ENCODE measurements around the gene ATG10.

The ATG10 gene

DNA sequence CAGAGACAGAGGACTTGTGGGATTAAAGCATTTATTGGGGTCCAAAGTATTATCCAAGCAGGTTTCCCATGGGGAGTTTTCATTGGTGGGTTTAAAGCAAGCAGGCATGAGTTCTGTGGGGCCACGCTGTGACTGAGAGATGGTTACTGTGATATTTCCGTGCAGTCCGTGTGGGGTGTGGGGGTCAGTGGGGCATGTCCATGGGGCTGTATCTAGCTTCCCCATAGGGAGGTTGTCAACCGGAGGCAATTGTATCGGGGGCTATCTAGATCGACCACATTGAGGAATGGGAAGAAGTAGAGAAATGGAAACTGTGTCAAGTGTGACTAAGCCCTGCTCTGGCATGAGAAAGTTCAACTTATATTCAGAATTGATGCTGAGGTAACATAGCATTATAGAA, 313.4 kb downstream of the ATG10 start:
- DNase-seq: no peak

DNA sequence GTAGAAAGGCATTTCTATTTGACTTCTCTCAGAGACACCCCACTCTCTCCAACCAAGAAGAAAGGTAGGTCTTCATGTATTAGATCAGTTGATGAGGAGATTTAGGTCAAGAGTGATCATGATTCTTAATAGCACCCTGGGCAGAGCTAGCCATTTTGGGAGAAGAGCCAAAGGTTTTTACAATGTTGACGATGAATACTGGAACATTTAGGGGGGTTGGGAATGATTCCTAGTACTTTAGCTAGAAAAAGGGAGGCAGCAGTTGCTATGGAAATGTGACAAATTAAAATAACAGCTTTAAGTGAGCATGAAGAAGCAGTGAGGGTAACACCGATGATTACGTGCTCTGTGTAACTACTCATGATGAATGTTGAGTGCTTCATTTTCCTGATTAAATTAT, 315.8 kb downstream of the ATG10 start:
- DNase-seq: no peak

DNA sequence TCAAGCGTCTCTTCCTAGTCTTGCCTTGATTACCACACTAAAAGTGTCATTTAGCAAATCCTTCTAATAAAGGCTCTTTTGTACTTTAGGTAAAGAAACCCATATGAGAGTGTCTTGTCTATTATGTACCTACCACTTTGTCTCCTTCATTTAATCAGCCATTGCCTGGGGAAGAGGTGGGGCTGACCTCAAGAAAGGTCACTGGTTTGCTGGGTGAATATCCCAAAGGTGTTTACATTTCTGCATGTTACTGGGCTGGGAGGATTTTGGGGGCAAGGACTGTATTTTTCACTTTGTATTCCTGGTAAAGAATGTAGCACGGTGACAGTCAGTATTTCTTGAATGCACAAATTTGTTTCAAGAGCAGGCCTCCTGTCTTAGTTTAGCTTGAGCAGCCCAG, 318.2 kb downstream of the ATG10 start:
- DNase-seq: no peak

DNA sequence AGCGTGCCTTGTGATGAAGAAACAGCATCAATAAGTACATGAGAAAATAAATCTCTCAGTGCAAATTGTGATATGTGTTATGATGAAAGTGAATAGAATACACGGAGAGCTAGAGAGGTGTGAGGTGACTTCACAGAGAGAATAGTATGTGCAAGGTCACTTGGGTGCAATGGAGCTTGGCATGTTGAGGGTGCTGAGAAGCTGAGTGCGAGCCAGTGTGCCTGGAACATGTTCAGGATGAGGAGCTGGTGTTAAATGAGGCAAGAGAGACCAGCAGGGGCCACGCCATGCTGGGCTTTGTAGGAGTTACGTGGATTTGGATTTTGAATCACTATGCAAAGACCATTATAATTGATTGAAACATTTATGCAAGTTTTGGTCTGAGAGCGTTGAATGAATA, 319.1 kb downstream of the ATG10 start:
- no peak for DNase-seq

DNA sequence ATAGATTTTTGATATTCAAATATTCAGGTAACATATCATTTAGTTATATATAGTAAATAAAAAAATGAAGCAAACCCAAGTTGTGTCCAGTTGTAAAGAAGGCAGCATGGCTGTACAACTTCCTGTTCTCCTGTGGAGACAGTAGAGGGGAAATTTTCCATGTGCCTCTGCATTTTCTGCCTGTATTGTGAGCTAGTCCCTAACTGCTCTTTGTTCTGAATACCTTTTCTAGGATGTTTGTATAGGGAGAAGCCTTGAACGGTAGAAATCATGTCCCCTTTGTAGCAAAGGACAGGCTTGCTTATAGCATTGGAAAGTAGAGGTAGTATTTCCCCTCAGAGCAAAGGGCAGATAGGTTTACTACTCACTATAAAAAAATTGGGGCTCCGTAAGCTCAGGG, 319.6 kb downstream of the ATG10 start:
- DNase-seq: no peak

DNA sequence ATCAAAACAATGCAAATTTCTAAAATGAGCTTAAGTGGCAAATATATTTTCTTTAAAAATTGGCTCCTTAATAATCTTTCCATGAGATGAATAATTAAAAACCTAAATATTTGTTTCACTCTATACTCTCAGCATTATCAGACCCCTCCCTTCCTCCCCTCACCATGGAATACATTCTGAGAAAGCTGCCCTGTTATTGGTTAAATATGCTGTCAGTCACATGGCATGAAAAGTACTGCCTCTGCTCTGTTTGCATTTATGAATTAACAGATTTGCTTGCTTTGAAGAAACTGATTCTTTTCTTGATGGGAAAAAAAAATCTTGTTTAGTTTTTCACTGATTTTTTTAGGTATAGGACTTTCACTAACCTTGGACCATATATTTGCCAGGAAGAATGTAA, 323.3 kb downstream of the ATG10 start:
- no peak for DNase-seq

DNA sequence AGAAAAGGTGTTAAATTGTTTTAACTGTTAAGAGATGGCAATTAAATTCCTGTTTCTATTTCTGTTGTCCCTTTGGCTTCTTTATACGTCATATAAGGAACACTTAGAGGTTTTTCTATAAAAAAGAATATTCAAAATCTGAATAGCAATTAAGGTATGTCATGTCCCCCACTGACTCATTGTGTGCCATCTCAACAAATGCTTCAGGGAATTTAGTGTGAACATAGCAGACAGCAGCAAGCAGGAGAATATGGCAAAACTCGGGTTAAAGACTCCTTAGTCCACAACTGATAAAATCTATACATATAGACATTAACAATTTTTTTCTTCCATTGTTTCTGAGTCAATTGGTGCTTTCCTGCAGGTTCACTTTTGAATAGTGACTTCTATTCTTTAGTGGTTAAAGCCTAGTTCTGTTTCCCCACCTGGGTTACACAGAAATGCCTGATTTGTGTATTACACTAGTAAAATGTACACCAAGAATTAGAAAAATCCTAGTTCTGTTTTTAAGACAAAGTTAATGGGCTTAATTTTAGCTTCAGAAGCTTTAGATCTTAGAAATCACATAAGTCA, 324.2 kb downstream of the ATG10 start:
- DNase-seq: no peak

DNA sequence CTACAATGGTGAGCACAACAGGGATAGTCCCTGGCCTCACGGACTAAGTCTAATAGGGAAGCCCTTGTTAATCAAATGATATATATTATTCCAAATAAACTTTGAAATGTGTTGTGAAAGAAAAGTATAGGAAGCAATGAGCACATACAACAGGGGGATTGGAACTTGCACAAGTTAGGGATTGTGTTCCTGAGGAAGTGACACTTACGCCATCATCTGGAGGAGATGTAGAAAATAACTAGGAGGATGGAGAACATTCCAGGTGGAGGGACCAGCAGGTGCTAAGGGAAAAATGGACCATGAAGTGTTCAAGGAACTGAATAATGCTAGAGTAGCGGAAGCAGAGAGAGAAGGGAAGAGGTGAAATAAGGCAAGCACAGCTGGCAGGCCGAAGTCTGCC, 325.1 kb downstream of the ATG10 start:
- DNase-seq: no peak

DNA sequence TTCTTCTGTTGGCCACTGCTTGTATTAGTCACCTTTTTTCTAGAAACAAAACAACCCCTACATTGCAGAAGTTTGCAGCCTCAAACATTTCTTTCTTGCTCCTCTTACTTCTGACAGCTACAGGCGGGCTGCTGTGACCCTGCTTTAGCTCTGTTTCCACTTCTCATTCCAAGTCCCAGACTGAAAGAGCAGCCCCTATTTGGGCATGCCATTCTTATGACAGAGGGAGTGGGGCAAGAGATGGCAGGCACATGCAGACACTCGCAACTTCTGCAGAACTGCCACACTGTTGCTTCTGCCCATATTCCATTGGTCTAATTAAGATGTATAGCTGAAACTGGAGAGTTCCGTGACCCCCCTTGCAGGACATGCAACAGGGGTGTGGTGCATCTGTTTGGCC, 325.9 kb downstream of the ATG10 start:
- no peak for DNase-seq

DNA sequence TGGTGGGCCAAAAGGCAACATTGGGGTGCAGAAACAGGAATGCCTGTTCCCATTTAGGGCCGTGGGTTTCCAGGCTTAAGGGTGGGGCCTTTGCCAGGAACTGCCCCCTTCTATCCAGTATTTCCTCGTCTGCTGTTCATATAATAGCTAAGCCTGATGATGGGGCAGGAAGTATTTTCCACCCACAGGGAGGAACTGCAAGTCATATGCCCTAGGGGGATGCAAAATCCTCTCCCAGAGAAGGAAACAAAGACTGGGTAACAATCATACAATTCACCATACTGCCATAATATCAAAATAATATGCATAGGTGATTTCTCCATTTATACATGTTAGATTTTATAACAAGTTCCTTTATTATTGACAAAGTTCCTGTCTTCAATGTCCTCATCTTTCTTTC, 326.8 kb downstream of the ATG10 start:
- no peak for DNase-seq

DNA sequence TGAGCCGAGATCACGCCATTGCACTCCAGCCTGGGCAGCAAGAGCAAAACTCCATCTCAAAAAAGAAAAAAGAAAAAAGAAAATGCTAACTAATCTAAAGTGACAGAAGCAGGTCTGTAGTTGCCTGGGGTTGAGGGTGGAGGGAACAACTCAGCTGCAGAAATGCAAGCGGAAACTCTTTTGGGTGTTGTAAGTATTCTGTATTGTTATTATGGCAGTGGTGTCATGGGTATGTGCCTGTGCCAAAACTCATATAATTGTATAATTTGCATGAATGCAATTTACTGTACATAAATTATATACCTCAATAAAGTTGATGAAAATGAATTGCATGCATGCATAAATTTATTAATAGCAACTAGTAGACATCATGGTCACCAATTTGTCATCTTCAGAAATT, 329.4 kb downstream of the ATG10 start:
- DNase-seq: no peak

All from CD4-positive, alpha-beta T cell treated with Interferon gamma for 1 hour (primary cell).